Non-pigmented ciliary epithelial cell (primary cell): ENCODE results near the gene AP4M1.
A peak's percentile ranks its signal among the peaks of the same experiment; 100 is the strongest.
"Not testable (repeated sequence)": the region's sequence is repeated elsewhere in the genome, so short reads cannot be mapped to it uniquely, and the experiment has no call there.

Experiments
- DNase-seq: peaks from one replicate; pipeline ENCODE4 v3.0.0-alpha.2; 2010; ENCODE audit warnings: low read depth

AP4M1 gene

DNA sequence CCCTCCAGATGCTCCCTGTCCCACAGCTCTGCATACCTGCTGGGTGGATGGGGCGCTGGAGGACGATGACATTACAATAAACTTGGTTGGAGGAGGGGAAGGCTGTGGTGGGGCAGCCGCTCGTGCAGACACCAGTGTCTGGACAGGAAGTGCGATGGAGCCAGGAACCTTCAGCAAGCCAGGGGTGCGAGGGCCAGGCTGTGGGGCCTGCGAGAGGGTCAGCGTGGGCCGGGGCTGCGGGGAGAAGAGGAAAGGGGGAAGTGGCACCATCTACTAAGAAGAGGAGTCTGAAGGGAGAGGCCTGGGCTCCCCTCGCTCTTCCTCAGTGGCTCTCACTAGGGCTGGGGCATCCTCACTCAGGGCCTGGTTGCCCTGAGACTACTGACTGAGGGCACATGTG is 6.4 kb downstream of the AP4M1 start:
- no peak for DNase-seq

- DNase-seq, result no peak
These were observed 8.2 kb downstream of the AP4M1 start for GRCh38 chr7:100109521-100110163.

DNA sequence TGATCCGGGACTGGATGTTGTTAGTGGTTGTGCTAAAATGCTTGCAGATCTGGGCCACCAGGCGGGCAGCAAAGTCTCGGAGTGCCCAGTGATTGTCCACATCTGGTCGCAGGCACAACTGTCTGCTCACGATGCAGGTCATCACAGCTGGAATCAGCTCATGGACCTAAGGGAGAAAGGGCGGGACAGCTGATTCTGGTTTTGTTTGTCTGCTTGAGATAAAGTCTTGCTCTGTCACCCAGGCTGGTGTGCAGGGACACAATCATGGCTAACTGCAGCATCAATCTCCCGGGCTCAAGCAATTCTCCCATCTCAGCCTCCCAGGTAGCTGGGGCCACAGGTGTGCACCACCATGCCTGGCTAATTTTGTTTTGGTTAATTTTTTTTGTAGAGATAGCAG is 9.7 kb downstream of the AP4M1 start:
- DNase-seq, result no peak

DNA sequence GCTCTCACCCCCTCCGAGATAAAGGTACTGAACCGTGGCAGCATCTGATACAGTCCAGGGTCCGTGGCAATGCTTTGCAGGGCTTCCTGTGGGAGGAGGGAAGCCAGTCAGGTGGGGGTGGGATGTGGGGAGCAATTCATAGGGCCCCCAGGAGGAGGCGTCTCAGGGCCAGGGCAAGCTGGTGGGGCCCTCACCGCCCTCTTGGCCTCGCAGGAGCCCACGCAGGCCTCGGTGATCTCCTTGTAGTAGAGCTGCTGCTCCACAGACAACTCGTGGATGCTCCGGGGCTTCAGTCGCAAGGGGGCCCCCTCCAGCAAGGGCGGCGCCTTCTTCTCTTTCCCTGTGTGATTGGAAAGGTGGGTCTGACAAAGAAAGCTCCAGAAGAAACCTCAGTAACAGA is 10.5 kb downstream of the AP4M1 start:
- DNase-seq, result no peak

DNA sequence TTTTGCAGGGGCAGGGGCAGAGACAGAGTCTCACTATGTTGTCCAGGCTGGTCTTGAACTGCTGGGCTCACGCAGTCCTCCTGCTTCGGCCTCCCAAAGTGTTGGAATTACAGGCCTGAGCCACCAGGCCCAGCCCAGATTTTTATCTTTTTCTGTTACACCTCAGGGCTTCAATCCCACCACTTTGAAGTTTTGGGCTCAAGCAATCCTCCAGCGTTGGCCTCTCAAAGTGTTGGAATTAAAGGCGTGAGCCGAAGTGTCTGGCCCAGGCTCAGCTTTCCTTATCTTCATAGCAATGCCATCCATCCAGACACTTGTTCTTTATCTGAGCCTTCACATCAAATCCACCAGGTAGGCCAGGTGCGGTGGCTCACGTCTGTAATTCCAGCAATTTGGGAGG is 13.6 kb downstream of the AP4M1 start:
- DNase-seq, result no peak

DNA sequence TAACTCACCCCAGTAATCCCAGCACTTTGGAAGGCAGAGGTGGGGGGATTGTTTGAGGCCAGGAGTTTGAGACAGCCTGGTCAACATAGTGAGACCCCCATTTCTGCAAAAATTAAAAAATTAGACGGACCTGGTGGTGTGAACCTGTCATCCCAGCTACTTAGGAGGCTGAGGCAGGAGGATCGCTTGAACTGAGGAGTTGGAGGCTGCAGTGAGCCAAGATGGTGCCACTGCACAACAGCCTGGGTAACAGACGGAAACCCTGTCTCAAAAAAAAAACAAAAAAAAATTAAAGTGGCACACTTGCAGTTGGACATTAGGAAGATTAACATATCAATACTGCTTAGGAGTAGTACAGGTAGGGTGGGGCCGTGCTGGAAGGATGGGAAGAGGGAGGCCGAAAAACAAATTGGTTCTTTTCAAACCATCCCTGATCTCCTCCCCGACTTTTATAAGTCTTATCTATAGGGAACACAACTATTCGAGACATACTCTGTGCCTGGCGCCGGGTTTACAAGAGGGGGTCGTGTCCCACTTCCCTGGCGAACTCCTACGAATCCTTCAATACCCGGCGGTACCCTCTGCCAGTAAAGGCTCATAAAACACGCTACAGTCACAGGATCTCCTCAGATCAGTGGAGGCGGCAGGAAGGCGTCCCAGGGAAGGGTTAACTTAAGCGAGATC is 17.1 kb downstream of the AP4M1 start:
- no peak for DNase-seq

GRCh38 chr7:100119072-100119969 is 17.9 kb downstream of the AP4M1 start, which contains the start of the genes CNPY4 and TAF6:
Gene CNPY4 (plus strand): TSS chr7:100119634. CDS start chr7:100119745, 111 bp downstream.
Gene TAF6 (minus strand): TSS chr7:100119358. CDS start chr7:100114209, 5,149 bp downstream.
- peak; percentile 83 for DNase-seq

DNA sequence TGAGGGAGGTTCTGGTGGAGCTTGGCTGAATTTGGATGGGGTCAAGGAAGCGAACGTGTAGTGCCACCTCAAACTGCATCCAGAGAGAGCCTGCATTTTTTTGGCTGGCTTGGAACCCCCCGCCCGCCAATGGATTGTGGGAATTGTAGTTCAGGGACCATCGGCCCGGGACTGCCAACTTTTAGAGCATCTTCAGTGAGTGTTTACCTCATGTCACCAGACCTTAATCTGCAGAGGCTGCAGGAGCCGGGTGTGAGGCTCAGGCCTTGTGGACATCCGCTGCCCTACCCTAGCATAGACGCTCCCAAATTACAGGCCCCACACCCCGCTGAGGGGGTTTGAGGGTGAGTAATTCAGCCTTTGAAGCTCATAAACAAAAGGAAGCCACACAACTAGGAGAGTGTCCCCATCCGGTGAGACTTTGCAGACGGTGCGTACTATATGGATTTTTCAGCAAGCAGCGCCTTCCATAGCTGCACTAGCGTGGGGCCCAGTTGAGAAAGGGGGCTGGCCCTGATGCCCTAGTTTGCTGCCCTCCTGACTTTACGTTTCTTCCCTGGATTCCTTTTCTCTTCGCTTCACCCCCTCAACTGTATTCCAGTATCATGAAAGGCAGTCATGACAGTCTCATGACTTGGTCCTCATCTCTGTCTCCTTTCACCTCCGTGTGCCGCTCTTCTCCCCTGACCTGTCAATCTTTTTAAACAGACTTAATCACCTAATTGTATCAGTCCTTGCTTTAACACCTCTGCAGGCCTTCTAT is 18.7 kb downstream of the AP4M1 start:
- no peak for DNase-seq

DNA sequence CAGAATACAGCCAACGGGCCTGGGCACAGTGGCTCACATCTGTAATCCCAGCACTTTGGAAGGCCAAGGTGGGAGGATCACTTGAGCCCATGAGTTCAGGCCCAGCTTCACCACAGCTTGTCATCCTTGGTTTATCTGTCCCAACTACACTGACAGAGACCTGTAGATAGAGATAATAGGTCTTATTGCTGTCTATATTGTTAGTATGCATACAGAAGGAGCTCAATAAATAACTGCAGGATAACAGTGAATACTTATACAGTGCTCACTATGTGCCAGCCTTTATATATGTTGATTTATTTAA is 19.2 kb downstream of the AP4M1 start:
- no peak for DNase-seq

DNA sequence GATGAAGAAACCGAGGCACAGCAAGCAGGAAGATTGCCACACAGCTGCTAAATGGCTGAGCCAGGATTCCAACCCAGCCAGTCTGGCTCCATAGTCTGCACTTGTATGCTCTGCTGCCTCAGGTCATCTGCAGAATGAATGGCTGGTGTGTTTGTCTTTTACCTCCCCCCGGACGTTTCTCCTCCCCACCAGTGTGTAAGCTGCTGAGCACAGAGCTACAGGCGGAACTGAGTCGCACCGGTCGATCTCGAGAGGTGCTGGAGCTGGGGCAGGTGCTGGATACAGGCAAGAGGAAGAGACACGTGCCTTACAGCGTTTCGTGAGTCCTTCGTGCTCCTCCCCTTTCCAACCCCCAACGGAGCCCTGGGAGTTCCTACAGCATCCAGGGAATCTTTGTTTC is 20.6 kb downstream of the AP4M1 start:
- DNase-seq, result no peak

GRCh38 chr7:100122568-100122967 is 21.1 kb downstream of the AP4M1 start:
- DNase-seq, result no peak

GRCh38 chr7:100124301-100125230 is 23.1 kb downstream of the AP4M1 start:
- no peak for DNase-seq

DNA sequence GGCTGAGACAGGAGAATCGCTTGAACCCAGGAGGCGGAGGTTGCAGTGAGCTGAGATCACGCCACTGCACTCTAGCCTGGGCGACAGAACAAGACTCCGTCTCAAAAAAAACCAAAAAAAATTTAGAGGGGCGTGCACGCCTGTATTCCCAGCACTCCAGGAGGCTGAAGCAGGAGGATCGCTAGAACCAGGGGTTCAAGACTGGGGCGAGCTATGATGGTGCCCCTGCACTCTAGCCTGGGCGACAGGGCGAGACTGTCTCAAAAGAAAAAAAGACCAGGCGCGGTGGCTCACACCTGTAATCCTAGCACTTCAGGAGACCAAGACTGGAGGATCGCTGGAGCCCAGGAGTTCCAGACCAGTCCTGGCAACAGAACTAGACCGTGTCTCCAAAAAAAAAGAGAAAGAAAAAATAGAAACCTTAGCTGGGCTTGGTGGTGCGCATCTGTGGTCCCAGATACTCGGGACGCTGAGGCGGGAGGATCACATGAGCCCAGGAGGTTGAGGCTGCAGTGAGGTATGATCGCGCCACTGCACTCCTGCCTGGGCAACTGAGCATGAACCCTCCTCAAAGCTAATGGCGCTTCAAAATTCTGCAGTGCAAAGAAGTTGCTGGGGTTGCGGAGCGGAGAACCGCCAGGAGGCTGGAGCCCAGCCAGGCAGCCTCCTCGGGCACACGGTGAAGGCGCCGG is 24.9 kb downstream of the AP4M1 start:
- DNase-seq, result no peak

DNA sequence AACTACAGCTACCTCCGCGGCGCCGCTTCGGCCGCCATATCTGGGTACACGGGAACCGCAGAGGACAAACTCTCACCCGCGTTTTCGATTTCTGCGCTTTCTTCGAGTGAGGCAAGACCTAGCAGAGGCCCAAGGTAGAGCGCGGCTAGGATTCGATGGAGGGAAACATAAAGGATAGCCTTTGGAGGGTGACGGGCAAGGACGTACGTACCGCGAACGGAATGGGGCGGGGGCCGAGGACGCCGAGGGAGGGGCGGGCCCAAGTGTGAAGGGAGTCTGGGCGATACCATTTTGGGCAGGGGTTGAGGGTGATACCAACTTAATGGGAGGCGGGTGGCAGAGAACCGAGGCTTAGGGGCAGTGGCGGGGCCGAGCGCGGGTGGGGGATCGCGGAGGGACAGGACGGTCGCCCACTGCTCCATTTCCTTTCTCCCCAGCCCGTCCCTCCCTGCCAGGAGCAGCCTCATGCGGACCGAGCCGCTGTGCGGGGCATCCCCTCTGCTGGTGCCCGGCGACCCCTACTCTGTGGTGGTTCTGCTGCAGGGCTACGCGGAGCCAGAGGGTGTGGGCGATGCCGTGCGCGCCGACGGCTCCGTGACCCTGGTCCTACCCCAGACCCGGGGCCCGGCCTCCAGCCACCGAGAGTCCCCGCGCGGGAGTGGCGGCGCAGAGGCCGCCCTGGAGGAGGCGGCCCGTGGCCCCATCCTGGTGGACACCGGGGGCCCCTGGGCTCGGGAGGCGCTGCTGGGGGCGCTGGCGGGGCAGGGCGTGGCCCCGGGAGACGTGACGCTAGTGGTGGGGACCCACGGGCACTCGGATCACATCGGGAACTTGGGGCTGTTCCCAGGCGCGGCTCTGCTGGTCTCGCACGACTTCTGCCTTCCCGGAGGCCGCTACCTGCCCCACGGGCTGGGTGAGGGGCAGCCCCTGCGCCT is 25.8 kb downstream of the AP4M1 start, which contains the start of gene MBLAC1:
MBLAC1 (plus strand) TSS at position 37 of the 935 bp plus-strand sequence; CDS start at position 466, 429 bp downstream.
- DNase-seq, result peak; percentile 74

DNA sequence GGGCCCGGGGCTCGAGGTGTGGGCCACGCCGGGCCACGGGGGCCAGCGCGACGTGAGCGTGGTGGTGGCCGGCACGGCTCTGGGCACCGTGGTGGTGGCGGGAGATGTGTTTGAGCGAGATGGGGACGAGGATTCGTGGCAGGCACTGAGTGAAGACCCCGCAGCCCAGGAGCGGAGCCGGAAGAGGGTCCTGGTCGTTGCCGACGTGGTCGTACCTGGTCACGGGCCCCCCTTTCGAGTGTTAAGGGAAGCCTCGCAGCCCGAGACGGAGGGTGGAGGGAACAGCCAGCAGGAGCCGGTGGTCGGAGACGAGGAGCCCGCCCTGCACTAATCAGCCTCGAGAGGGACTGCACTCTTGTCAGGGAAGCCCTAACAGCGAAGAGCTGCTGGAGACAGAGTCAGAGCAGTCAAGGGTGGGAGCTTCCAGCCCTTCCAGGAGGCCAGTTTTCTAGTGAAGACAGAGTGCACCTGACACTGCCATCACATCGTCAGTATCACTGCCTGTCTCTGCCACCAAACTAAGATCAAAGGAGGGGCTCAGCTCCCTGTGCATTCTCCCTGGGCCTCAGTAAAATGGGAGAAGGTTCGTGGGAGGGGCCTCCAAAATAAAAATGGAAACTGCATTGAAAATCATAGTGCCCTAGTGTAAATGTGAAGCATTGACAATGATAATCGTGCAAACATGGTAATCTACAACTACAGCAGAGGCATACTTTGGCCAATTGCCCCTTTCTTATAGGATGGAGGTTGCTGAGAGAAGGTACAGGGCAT is 26.6 kb downstream of the AP4M1 start:
- DNase-seq, result no peak

DNA sequence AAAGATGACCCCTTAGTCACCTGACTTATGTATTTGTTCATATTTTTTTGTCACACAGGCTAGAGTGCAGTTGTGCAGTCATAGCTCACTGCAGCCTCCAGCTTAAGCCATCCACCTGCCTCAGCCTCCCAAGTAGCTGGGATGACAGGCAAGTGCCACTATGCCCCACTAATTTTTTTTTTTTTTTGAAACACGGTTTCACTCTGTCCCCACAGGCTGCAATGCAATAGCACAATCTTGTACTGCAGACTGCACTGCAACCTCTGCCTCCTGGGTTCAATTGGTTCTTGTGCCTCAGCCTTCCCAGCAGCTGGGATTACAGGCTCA is 27.2 kb downstream of the AP4M1 start:
- DNase-seq, result no peak

DNA sequence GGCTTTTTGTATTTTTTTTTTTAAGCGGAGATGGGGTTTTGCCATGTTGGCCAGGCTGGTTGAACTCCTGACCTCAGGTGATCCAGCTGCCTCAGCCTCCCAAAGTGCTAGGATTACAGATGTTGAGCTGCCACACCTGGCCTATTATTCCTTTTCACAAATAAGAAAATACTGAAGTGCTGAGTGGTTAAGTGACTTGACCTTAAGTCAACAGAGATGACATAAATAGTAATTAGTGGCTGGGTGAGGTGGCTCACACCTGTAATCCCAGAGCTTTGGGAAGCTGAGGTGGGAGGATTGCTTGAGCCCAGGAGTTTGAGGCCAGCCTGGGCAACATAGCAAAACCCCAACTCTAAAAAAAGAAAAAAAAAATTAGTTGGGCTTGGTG is 28.8 kb downstream of the AP4M1 start:
- DNase-seq, result not testable (repeated sequence)

DNA sequence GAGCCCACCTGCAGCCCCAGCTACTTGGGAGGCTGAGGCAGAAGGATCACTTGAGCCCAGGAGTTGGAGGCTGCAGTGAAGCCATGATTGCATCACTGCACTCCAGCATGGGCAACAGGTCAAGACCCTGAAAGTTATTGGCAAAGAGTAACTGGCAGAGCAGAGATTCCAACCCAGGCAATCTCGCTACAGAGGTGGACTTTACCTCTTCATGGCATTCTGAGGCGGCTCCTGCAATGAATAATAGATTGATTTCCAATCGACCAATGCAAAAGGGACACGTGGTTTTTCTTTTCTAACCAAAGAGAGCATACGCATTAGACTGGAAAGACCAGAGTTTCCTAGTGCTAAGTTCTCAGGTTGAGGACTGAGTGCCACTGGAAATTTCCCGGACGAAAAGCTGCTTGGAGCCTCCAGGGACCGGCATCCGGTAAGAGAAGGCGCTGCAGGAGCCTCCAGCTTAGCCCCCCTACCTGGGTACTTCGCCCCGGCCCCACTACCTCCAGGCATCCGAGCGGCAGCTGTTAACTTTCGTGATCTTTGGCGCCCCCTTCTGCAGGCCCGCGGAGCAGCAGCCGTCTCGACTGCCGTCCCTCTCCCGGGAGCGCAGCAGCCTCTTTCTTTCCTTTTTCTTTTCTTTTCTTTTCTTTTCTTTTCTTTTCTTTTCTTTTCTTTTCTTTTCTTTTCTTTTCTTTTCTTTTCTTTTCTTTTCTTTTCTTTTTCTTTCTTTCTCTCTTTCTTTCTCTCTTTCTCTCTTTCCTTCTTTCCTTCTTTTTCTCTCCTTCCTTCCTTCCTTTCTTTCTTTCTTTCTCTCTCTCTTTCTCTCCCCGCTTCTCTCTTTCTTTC is 29.4 kb downstream of the AP4M1 start:
- no peak for DNase-seq
